ENCODE data around the gene SH3BP4. TPM values are rescaled to one million over a fixed set of nuclear protein-coding genes. Genes with fewer than 3 reads are reported as not detected.

SH3BP4 gene
- total RNA-seq, 1 experiment from 2014 or later: 93.8 TPM

- Histone ChIP-seq H4K8ac (replicated peaks; ENCODE audit: insufficient read length, low read depth, low read length) (no peak overlapping the region), H3K4ac (ENCODE audit: low read depth, low read length) (no peak overlapping the region), H2BK12ac (ENCODE audit: insufficient read length, low read depth, low read length) (no peak overlapping the region), H2AFZ (ENCODE audit: low read length) (no peak overlapping the region), H2BK5ac (ENCODE audit: insufficient read length, low read length) (no peak overlapping the region), H3K23ac (ENCODE audit: insufficient read length, low read depth, low read length) (no peak overlapping the region), H4K91ac (ENCODE audit: insufficient read length, low read depth, low read length) (no peak overlapping the region), H3K14ac (ENCODE audit: insufficient read depth, low read length) (no peak overlapping the region), H4K20me1 (ENCODE audit: control insufficient read depth, insufficient read depth, insufficient read length) (no peaks in the 10 kb centered on the region), H2BK20ac (ENCODE audit: low read depth, low read length, poor library complexity, severe bottlenecking) (no peak overlapping the region), H3T11ph (ENCODE audit: low read length) (no peak overlapping the region), H3K27ac (ENCODE audit: insufficient read length, low read depth, low read length) (no peak overlapping the region), H3K4me1 (ENCODE audit: insufficient read depth, low read length) (peaks cover 5% of the 10 kb centered on the region; the same call in 1 of the 2 replicates), H3K79me1 (ENCODE audit: insufficient read depth, low read depth, low read length, poor library complexity, severe bottlenecking) (no peaks in the 10 kb centered on the region), H3K27me3 (ENCODE audit: insufficient read depth, low read length) (no peaks in the 10 kb centered on the region), H2BK15ac (ENCODE audit: low read depth, low read length) (no peak overlapping the region), H3K23me2 (ENCODE audit: insufficient read length, low read depth, low read length, poor library complexity, severe bottlenecking) (no peaks in the 10 kb centered on the region), H2AK5ac (ENCODE audit: insufficient read length, low read length) (no peak overlapping the region), H3K79me2 (ENCODE audit: insufficient read depth, low read length) (peaks cover 22% of the 10 kb centered on the region; the same call in 1 of the 2 replicates), H3K56ac (ENCODE audit: insufficient read length, low read depth, low read length) (no peak overlapping the region), H2BK120ac (ENCODE audit: low read depth, low read length, poor library complexity, severe bottlenecking) (no peak overlapping the region), H4K5ac (ENCODE audit: insufficient read length, low read depth, low read length) (no peak overlapping the region), H3K4me2 (ENCODE audit: insufficient read depth, insufficient read length, low read length) (no peak overlapping the region), H3K9ac (ENCODE audit: extremely low read depth, insufficient read length, low read length) (no peak overlapping the region), H3K18ac (ENCODE audit: insufficient read length, low read depth, low read length) (no peak overlapping the region), H3K9me3 (ENCODE audit: control insufficient read depth, low read depth, low read length) (no peaks in the 10 kb centered on the region)
- Mint-ChIP-seq H3K27ac (peak overlapping the region in 1 of 3 experiments; percentile 28; a peak in 1 of 7 replicates), H3K36me3 (ENCODE audit: insufficient read depth in 1 of 3, low read depth in 3 of 3) (peaks cover 16 to 62% (median 32%) of the 10 kb centered on the region in 3 experiments), H3K9me3 (no peaks in the 10 kb centered on the region), H3K27me3 (ENCODE audit: low read depth) (no peaks in the 10 kb centered on the region), H3K4me3 (no peak overlapping the region), H3K4me1 (peaks cover 47 to 57% of the 10 kb centered on the region in 2 experiments)
- no peak for TF ChIP-seq CTCF (conservative IDR thresholded peaks at IDR 0.05)
- no peak for DNase-seq
- WGBS (ENCODE audit: extremely low coverage, insufficient read length, low lambda C conversion rate): no CpG with 5 or more reads among the region's 5 CpGs
Observed at GRCh38 chr2:234991290-234991689, 39.5 kb downstream of the SH3BP4 start.
